K562 treated with DMSO at 1 percent for 4 hours (cell line): ENCODE measurements around the gene RNASE13. TPM values are rescaled to one million over a fixed set of nuclear protein-coding genes. Genes with fewer than 3 reads are reported as not detected.

ENCODE experiments used
- total RNA-seq: library from RNA; unstranded; fragments of 300-600 nt; gene quantifications from 2 replicates; pipeline ENCODE4 v1.2.3, GENCODE V29; 2022; ENCODE audit not compliant: insufficient read depth

Gene RNASE13
- total RNA-seq = not detected in 2 replicates

GRCh38 chr14:21034707-21035106, at the start of gene RNASE13:
TSS of gene RNASE13 (minus strand) at chr14:21034807. CDS start at chr14:21034288, 519 bp downstream.

GRCh38 chr14:21070083-21070609, 35.5 kb upstream of the RNASE13 start, which contains the start of gene ARHGEF40:
TSS of gene ARHGEF40 (plus strand) at chr14:21070304. CDS start at chr14:21070397, 93 bp downstream.

GRCh38 chr14:21057803-21058675, 23.4 kb upstream of the RNASE13 start, which contains the start of gene RNASE8:
TSS of gene RNASE8 (plus strand) at chr14:21057822. CDS start at chr14:21057893, 71 bp downstream.

GRCh38 chr14:21041676-21042433, 7.2 kb upstream of the RNASE13 start, which contains the start of gene RNASE7:
TSS of gene RNASE7 (plus strand) at chr14:21042362. CDS start at chr14:21042993, 631 bp downstream.

GRCh38 chr14:21029917-21030316, 4.7 kb downstream of the RNASE13 start, which contains the start of gene TPPP2:
TSS of gene TPPP2 (plus strand) at chr14:21030217. CDS start at chr14:21030582, 365 bp downstream.

GRCh38 chr14:21024585-21025370, 9.8 kb downstream of the RNASE13 start, which contains the start of gene NDRG2:
TSS of gene NDRG2 (minus strand) at chr14:21025061. CDS start at chr14:21023315, 1,746 bp downstream.

GRCh38 chr14:20998674-20999366, 35.8 kb downstream of the RNASE13 start, which contains the start of gene SLC39A2:
TSS of gene SLC39A2 (plus strand) at chr14:20999293. CDS start at chr14:20999447, 154 bp downstream.

GRCh38 chr14:20989787-20990600, 44.6 kb downstream of the RNASE13 start, which contains the start of gene METTL17:
TSS of gene METTL17 (plus strand) at chr14:20989980. CDS start at chr14:20990003, 23 bp downstream.

Other genes starting within 250 kb of the RNASE13 start
- gene RNASE1, start 232.0 kb downstream of the RNASE13 start, total RNA-seq = 20.2 and 38.3 TPM in 2 replicates
- gene RNASE3, start 143.4 kb downstream of the RNASE13 start, total RNA-seq = not detected in 2 replicates
- gene RNASE2, start 79.3 kb downstream of the RNASE13 start, total RNA-seq = not detected in 2 replicates
- 65.2 and 77.8 TPM in 2 replicates for gene METTL17, start 44.8 kb downstream of the RNASE13 start, total RNA-seq
- not detected in 2 replicates for gene SLC39A2, start 35.5 kb downstream of the RNASE13 start, total RNA-seq
- gene NDRG2, start 9.7 kb downstream of the RNASE13 start, total RNA-seq = 81.3 and 141 TPM in 2 replicates
- not detected in 2 replicates for gene TPPP2, start 4.6 kb downstream of the RNASE13 start, total RNA-seq
- not detected in 2 replicates for gene RNASE7, start 7.6 kb upstream of the RNASE13 start, total RNA-seq
- gene RNASE8, start 23.0 kb upstream of the RNASE13 start, total RNA-seq = not detected in 2 replicates
- 4.5 and 5.3 TPM in 2 replicates for gene ARHGEF40, start 35.5 kb upstream of the RNASE13 start, total RNA-seq
- 17.2 and 24.1 TPM in 2 replicates for gene ZNF219, start 63.8 kb upstream of the RNASE13 start, total RNA-seq
- gene TMEM253, start 66.3 kb upstream of the RNASE13 start, total RNA-seq = not detected in 2 replicates
- not detected in 2 replicates for gene OR5AU1, start 121.3 kb upstream of the RNASE13 start, total RNA-seq
- 505 and 565 TPM in 2 replicates for gene HNRNPC, start 234.6 kb upstream of the RNASE13 start, total RNA-seq
- 0.84 and 1.1 TPM in 2 replicates for gene RPGRIP1, start 245.3 kb upstream of the RNASE13 start, total RNA-seq